ENCODE results near the gene SACM1L.

DNA sequence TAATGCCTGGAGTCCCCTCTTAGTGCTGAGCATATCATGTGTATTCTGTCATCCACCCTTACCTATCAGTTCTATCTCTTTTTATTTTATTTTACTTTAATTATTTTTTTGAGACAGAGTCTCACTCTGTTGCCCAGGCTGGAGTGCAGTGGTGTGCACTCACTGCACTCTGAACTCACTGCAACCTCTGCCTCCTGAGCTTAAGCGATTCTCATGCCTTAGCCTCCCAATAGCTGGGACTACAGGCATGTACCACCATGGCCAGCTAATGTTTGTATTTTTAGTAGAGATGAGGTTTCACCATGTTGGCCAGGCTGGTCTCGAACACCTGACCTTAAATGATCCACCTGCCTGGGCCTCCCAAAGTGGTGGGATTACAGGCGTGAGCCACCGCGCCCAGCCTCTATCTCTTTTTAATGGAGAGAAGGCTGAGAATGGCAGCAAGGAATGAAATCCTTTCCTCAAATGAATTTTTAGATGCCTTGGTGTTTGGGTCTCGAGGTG is 11.4 kb downstream of the SACM1L start:
- TF ChIP-seq, protein P1, sequence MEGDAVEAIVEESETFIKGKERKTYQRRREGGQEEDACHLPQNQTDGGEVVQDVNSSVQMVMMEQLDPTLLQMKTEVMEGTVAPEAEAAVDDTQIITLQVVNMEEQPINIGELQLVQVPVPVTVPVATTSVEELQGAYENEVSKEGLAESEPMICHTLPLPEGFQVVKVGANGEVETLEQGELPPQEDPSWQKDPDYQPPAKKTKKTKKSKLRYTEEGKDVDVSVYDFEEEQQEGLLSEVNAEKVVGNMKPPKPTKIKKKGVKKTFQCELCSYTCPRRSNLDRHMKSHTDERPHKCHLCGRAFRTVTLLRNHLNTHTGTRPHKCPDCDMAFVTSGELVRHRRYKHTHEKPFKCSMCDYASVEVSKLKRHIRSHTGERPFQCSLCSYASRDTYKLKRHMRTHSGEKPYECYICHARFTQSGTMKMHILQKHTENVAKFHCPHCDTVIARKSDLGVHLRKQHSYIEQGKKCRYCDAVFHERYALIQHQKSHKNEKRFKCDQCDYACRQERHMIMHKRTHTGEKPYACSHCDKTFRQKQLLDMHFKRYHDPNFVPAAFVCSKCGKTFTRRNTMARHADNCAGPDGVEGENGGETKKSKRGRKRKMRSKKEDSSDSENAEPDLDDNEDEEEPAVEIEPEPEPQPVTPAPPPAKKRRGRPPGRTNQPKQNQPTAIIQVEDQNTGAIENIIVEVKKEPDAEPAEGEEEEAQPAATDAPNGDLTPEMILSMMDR (IDR thresholded peaks at IDR 0.05): no peak
- no peak for TF ChIP-seq POLR2A (IDR thresholded peaks at IDR 0.05)

Measured in body of pancreas (tissue), 4 donors.